ENCODE results near the gene BTBD2. TPM values are rescaled to one million over a fixed set of nuclear protein-coding genes. Genes with fewer than 3 reads are reported as not detected.
A peak's percentile ranks its signal among the peaks of the same experiment; 100 is the strongest.

The BTBD2 gene
- total and polyA plus RNA-seq, 2 of the 8 experiments (the other 6 are each of a cell fraction or from before 2014, with no cell fraction given) = 91.7 to 92.3 TPM

DNA sequence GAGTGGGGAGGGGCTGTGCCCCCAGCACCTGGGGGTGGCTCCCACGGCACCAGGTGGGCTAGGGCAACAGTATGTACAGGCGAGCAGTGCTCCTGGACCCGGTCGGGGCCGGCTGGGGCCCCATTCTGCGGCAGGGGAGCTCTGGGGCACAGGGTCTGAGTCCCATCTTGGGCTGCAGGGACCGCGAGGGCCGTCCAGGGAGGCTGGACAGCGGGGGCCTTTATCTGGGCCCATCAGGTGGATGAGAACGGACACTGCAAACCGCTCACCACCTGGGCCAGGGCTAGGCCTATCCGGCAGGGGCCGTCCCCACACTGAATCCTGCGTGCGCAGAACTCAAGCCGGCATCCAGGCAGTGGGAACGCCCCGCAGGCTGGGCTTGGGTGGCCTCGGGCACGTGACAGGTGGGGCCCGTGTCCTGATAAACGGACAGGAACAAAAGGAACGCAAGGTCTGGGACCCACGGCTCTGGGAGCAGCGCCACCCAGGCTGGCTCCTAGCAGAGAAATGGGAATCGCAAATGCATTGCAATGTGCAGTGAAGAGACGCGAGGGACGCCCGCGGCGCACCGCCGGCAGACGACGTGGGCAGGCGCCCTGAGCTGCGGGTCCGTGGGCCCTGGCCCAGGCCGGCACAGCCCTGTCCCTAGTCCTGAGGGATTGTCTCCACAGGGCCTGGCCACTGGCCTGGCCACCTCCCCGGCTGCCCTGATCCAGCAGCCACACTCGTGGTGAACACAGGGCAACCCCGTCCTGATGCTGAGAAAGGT, 29.7 kb downstream of the BTBD2 start:
- WGBS, 2 experiments (ENCODE audit: extremely low coverage in 1 of 2, insufficient coverage in 1 of 2, insufficient read length in 1 of 2, insufficient replicate concordance in 2 of 2, low coverage in 1 of 2, low lambda C conversion rate in 2 of 2, missing lambda C conversion rate in 1 of 2) = 92% methylated on average over 42 of the region's 44 CpGs; no CpG with 5 or more reads in 1 of the 2 experiments
- H3K18ac ChIP-seq (ENCODE audit: extremely low read depth, low read length) = no peak overlapping the region
- H3K36me3 ChIP-seq (ENCODE audit: control insufficient read depth in 2 of 4, insufficient read depth in 4 of 4, low read length in 3 of 4) = peaks cover 17 to 47% (median 37%) of the 10 kb centered on the region in 4 experiments
- TF ChIP-seq POLR2A (IDR thresholded peaks at IDR 0.05; ENCODE audit: control extremely low read depth in 1 of 2, low read depth in 2 of 2, low read length in 2 of 2) (peak in 1 of 2 experiments; percentile 20; a peak in 1 of 3 replicates), RFX5 (IDR thresholded peaks at IDR 0.05; ENCODE audit: borderline replicate concordance, low read depth, low read length) (no peak), MAFK (IDR thresholded peaks at IDR 0.05; ENCODE audit: low read depth, low read length) (no peak), JUND (IDR thresholded peaks at IDR 0.05; ENCODE audit: low read length) (no peak), TEAD4 (IDR thresholded peaks at IDR 0.05; ENCODE audit: low read depth, low read length) (no peak), GABPA (IDR thresholded peaks at IDR 0.05; ENCODE audit: borderline replicate concordance, insufficient read depth, low read length) (peak; percentile 65), HDAC2 (IDR thresholded peaks at IDR 0.05; ENCODE audit: borderline replicate concordance in 1 of 2, low read depth in 2 of 2, low read length in 2 of 2) (no peak), NRF1 (IDR thresholded peaks at IDR 0.05; ENCODE audit: low read depth, low read length) (no peak)
- TF ChIP-seq, protein P1, sequence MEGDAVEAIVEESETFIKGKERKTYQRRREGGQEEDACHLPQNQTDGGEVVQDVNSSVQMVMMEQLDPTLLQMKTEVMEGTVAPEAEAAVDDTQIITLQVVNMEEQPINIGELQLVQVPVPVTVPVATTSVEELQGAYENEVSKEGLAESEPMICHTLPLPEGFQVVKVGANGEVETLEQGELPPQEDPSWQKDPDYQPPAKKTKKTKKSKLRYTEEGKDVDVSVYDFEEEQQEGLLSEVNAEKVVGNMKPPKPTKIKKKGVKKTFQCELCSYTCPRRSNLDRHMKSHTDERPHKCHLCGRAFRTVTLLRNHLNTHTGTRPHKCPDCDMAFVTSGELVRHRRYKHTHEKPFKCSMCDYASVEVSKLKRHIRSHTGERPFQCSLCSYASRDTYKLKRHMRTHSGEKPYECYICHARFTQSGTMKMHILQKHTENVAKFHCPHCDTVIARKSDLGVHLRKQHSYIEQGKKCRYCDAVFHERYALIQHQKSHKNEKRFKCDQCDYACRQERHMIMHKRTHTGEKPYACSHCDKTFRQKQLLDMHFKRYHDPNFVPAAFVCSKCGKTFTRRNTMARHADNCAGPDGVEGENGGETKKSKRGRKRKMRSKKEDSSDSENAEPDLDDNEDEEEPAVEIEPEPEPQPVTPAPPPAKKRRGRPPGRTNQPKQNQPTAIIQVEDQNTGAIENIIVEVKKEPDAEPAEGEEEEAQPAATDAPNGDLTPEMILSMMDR (IDR thresholded peaks at IDR 0.05; ENCODE audit: control extremely low read depth in 1 of 3, insufficient read depth in 1 of 3, low read depth in 1 of 3, low read length in 3 of 3) = no peak

More for the DNA sequence above, 29.7 kb downstream of the BTBD2 start:
- H3K4me3 ChIP-seq (ENCODE audit: extremely low read depth in 1 of 4, insufficient read depth in 2 of 4, low read depth in 3 of 4, low read length in 4 of 4) = no peak overlapping the region
- no peak overlapping the region for H4K5ac ChIP-seq (ENCODE audit: insufficient read length, low read depth, low read length)
- no peak overlapping the region for H2AK5ac ChIP-seq (ENCODE audit: low read depth, low read length)
- no peak overlapping the region for H3K56ac ChIP-seq (replicated peaks; ENCODE audit: insufficient read length, low read depth, low read length)
- H3K79me2 ChIP-seq (ENCODE audit: control insufficient read depth in 1 of 2, insufficient read depth in 2 of 2, low read length in 2 of 2) = no peaks in the 10 kb centered on the region
- H3K9me3 ChIP-seq (ENCODE audit: insufficient read depth in 2 of 2, low read depth in 1 of 2, low read length in 1 of 2) = no peaks in the 10 kb centered on the region
- H2BK15ac ChIP-seq (ENCODE audit: low read length) = no peak overlapping the region
- DNase-seq (ENCODE audit: low read depth in 1 of 2, low spot score in 2 of 2) = no peak
- no peak for FAIRE-seq
- H3K23me2 ChIP-seq (ENCODE audit: low read depth, low read length) = no peaks in the 10 kb centered on the region
- H3K27ac ChIP-seq (ENCODE audit: low read depth, low read length) = no peak overlapping the region
- H2BK20ac ChIP-seq (ENCODE audit: low read length) = no peak overlapping the region
- H3K4me1 ChIP-seq (replicated peaks in 1 of 4; ENCODE audit: control insufficient read depth in 3 of 4, insufficient read depth in 4 of 4, low read length in 3 of 4) = no peaks in the 10 kb centered on the region
- no peak overlapping the region for H3K4ac ChIP-seq (replicated peaks; ENCODE audit: insufficient read length, low read depth, low read length)
- H3K9ac ChIP-seq (replicated peaks in 1 of 4; ENCODE audit: extremely low read depth in 1 of 4, low read depth in 3 of 4, low read length in 3 of 4) = no peak overlapping the region
- no peak overlapping the region for H3K14ac ChIP-seq (ENCODE audit: insufficient read length)
- peaks cover 3 to 19% of the 10 kb centered on the region in 2 experiments for H4K20me1 ChIP-seq (replicated peaks in 1 of 2; ENCODE audit: control insufficient read depth in 1 of 2, insufficient read depth in 2 of 2, low read length in 2 of 2)
- no peak overlapping the region for H3K23ac ChIP-seq (ENCODE audit: insufficient read length)
- H3K79me1 ChIP-seq (ENCODE audit: low read depth, low read length) = no peaks in the 10 kb centered on the region
- ChIA-PET POLR2A (ENCODE audit: partially characterized antibody) (interaction anchor here (0.6 kb wide), 1 partner anchor 11 kb away, joined by 3 read pairs; no protein-coding TSS in a partner anchor), CTCF (ENCODE audit: partially characterized antibody) (interaction anchor here (0.6 to 0.8 kb wide), 2 partner anchors 40 to 663 kb away, joined by 3 read pairs; no protein-coding TSS in a partner anchor)
- no peak overlapping the region for H2AFZ ChIP-seq (ENCODE audit: low read length)
- H2BK12ac ChIP-seq (ENCODE audit: low read depth, low read length) = no peak overlapping the region
- H4K8ac ChIP-seq (ENCODE audit: extremely low read depth, insufficient read depth, low read length) = peak overlapping the region; percentile 85; the same call in 1 of the 2 replicates
- H2BK5ac ChIP-seq (ENCODE audit: low read depth, low read length) = no peak overlapping the region
- no peaks in the 10 kb centered on the region for H3K27me3 ChIP-seq (replicated peaks in 1 of 4; ENCODE audit: control insufficient read depth in 3 of 4, extremely low read depth in 1 of 4, insufficient read depth in 3 of 4, low read length in 3 of 4)
- H4K91ac ChIP-seq (replicated peaks; ENCODE audit: insufficient read length, low read length) = no peak overlapping the region
- no peak overlapping the region for H3K4me2 ChIP-seq (ENCODE audit: insufficient read depth in 1 of 2, low read depth in 2 of 2, low read length in 2 of 2)
- H2BK120ac ChIP-seq (replicated peaks; ENCODE audit: low read depth, low read length) = no peak overlapping the region
